Endothelial cell of umbilical vein (primary cell): ENCODE data around the gene AURKA. TPM values are rescaled to one million over a fixed set of nuclear protein-coding genes. Genes with fewer than 3 reads are reported as not detected.
A peak's percentile ranks its signal among the peaks of the same experiment; 100 is the strongest.

Experiments
- BruUV-seq: library from RNA; stranded (reverse); fragments of 400-500 nt; replicated peaks from 2 replicates; lab custom pipeline; 2021; lab: Mats Ljungman, UMichigan
- CTCF ChIA-PET: fragments of 300-600, 350-600 bp; sonication (Branson Sonifier 250); formaldehyde crosslinking; loops from one replicate; lab custom pipeline; 2021; ENCODE audit warnings: antibody characterized with exemption, inconsistent platforms; lab: Charles Lee
- POLR2A ChIA-PET: fragments of 300-600, 350-600 bp; sonication (Branson Sonifier 250); formaldehyde crosslinking; loops from one replicate; lab custom pipeline; 2021; ENCODE audit warnings: antibody characterized with exemption, inconsistent platforms; lab: Charles Lee
- DNase-seq: peaks from one replicate; pipeline ENCODE4 v3.0.0-alpha.2; 2011; ENCODE audit warnings: low read depth, low spot score
- FAIRE-seq: peaks from 2 replicates; lab custom pipeline; 2011; peaks lifted over from hg19 to GRCh38; lab: Jason Lieb, UNC
- H2AFZ ChIP-seq: 2 replicates; pipeline ENCODE4 v1.6.0; 2012; ENCODE audit warnings: low read depth, low read length, control low read depth, inconsistent platforms
- H3K27ac ChIP-seq: 2 replicates; pipeline ENCODE4 v1.5.1; 2011; ENCODE audit warnings: low read depth, mild to moderate bottlenecking, control low read depth, low read length, moderate library complexity; ENCODE audit not compliant: insufficient read depth
- H3K27me3 ChIP-seq, 2 experiments: 2 replicates each; pipeline versions ENCODE4 v1.6.0 to v1.6.1; 2011; ENCODE audit warnings: low read length in 2 of 2, mixed read lengths in 1 of 2; ENCODE audit not compliant: control insufficient read depth in 2 of 2, insufficient read depth in 2 of 2
- H3K36me3 ChIP-seq, 2 experiments: 2 replicates in 1 of 2; 3 replicates in 1 of 2; pipeline ENCODE4 v1.5.1; 2011; ENCODE audit warnings: low read length in 2 of 2, mild to moderate bottlenecking in 1 of 2, moderate library complexity in 1 of 2; ENCODE audit not compliant: control insufficient read depth in 2 of 2, insufficient read depth in 2 of 2; ENCODE audit errors: extremely low read depth in 1 of 2
- H3K4me1 ChIP-seq: 3 replicates; pipeline ENCODE4 v1.5.1; 2011; ENCODE audit warnings: mild to moderate bottlenecking, low read length; ENCODE audit not compliant: control insufficient read depth, insufficient read depth; ENCODE audit errors: extremely low read depth
- H3K4me2 ChIP-seq: 2 replicates; pipeline ENCODE4 v1.6.1; 2011; ENCODE audit warnings: low read length, control low read depth, mixed read lengths; ENCODE audit not compliant: insufficient read depth
- H3K4me3 ChIP-seq, 3 experiments: fragments of 200-600 bp in 1 of 3; sonication (generic), shearing (Covaris generic) in 1 of 3; replicated peaks in 1 of 3; 2 replicates each; pipeline ENCODE4 v1.5.1; 2011 to 2016; ENCODE audit warnings: control low read depth in 3 of 3, low read length in 3 of 3, mild to moderate bottlenecking in 2 of 3, inconsistent platforms in 1 of 3, low read depth in 1 of 3, moderate library complexity in 1 of 3; ENCODE audit not compliant: insufficient read depth in 1 of 3
- H3K79me2 ChIP-seq: 2 replicates; pipeline ENCODE4 v1.6.0; 2012; ENCODE audit warnings: low read length, inconsistent platforms; ENCODE audit not compliant: control insufficient read depth, insufficient read depth
- H3K9ac ChIP-seq: replicated peaks from 2 replicates; pipeline ENCODE3; 2011; ENCODE audit warnings: low read length, control low read depth; ENCODE audit not compliant: insufficient read depth; ENCODE audit errors: extremely low read depth
- H3K9me1 ChIP-seq: replicated peaks from 3 replicates; pipeline ENCODE4 v1.6.0; 2011; ENCODE audit warnings: mild to moderate bottlenecking, low read length; ENCODE audit not compliant: control insufficient read depth, insufficient read depth; ENCODE audit errors: extremely low read depth
- H3K9me3 ChIP-seq: replicated peaks from 2 replicates; pipeline ENCODE4 v1.5.1; 2012; ENCODE audit warnings: low read length, inconsistent platforms; ENCODE audit not compliant: control insufficient read depth, insufficient read depth
- H4K20me1 ChIP-seq: replicated peaks from 2 replicates; pipeline ENCODE3; 2011; ENCODE audit warnings: mild to moderate bottlenecking, low read length; ENCODE audit not compliant: control insufficient read depth, insufficient read depth; ENCODE audit errors: extremely low read depth
- CTCF ChIP-seq, 2 donors: IDR thresholded peaks; 1 replicate in 1 of 2; 2 replicates in 1 of 2; pipeline ENCODE4 v1.5.1; 2011; ENCODE audit warnings: low read length in 2 of 2, mild to moderate bottlenecking in 2 of 2, moderate library complexity in 2 of 2, control low read depth in 1 of 2, inconsistent platforms in 1 of 2, low read depth in 1 of 2; ENCODE audit not compliant: insufficient read depth in 1 of 2; ENCODE audit errors: extremely low read depth in 1 of 2
- EZH2 ChIP-seq: IDR thresholded peaks from 2 replicates; pipeline ENCODE4 v1.6.1; 2012; ENCODE audit warnings: borderline replicate concordance, low read depth, mild to moderate bottlenecking, moderate library complexity, low read length, inconsistent platforms; ENCODE audit not compliant: severe bottlenecking
- FOS ChIP-seq: IDR thresholded peaks from 2 replicates; pipeline ENCODE4 v1.6.1; 2011; ENCODE audit warnings: mild to moderate bottlenecking, low read length, moderate library complexity, borderline replicate concordance; ENCODE audit not compliant: insufficient read depth
- GATA2 ChIP-seq: IDR thresholded peaks from 2 replicates; pipeline ENCODE4 v1.7.0; 2011; ENCODE audit warnings: low read depth, mild to moderate bottlenecking, moderate library complexity, mixed read lengths, low read length; ENCODE audit not compliant: insufficient read length, insufficient read depth
- JUN ChIP-seq: IDR thresholded peaks from 2 replicates; pipeline ENCODE4 v1.6.1; 2011; ENCODE audit warnings: borderline replicate concordance, low read depth; ENCODE audit not compliant: insufficient read length, insufficient read depth
- MAX ChIP-seq: IDR thresholded peaks from 2 replicates; pipeline ENCODE4 v1.6.1; 2011; ENCODE audit not compliant: insufficient read depth, insufficient read length
- MYC ChIP-seq: IDR thresholded peaks from one replicate; pipeline ENCODE4 v1.6.1; 2011; ENCODE audit warnings: mild to moderate bottlenecking, low read depth, low read length
- POLR2A ChIP-seq: IDR thresholded peaks from 2 replicates; pipeline ENCODE4 v1.6.1; 2012; ENCODE audit warnings: low read depth, mild to moderate bottlenecking, control low read depth, low read length
- POLR2AphosphoS5 ChIP-seq: IDR thresholded peaks from 2 replicates; pipeline ENCODE4 v1.6.1; 2012; ENCODE audit warnings: low read depth, mild to moderate bottlenecking, control low read depth, low read length, moderate library complexity; ENCODE audit not compliant: insufficient read depth
- dilution Hi-C: fragments of 300-500 bp; cut with MboI; formaldehyde crosslinking; loops from one replicate; pipeline ENCODE4 v1.15.0; 2019; ENCODE audit warnings: low sequenced_read_pairs; ENCODE audit not compliant: extremely low pct_ligation_motif_present
- intact Hi-C: fragments of 100-400 bp; cut with micrococcal nuclease; formaldehyde crosslinking; loops from one replicate; pipeline ENCODE4 v1.10.0; 2022
- polyA plus RNA-seq, 4 experiments: library from polyadenylated mRNA; depleted of rRNA in 3 of 4; stranded (reverse) in 3 of 4; unstranded in 1 of 4; fragments of >200 nt; gene quantifications; 2 replicates each; pipeline versions ENCODE4 v1.2.1 to v1.2.3, GENCODE V29; 2011 to 2012; ENCODE audit warnings: missing spikeins in 1 of 4
- total RNA-seq: library from RNA; stranded (reverse); gene quantifications from 2 replicates; pipeline ENCODE4 v1.2.3, GENCODE V29; 2021

The AURKA gene
- total and polyA plus RNA-seq, 2 donors (not counting 3 experiments of a cell fraction or from before 2014, with no cell fraction given), result 33.1 to 56.9 TPM

- Histone ChIP-seq H3K4me2 (peak overlapping the region; percentile 75), H3K4me1 (peaks cover 6% of the 10 kb centered on the region), H3K4me3 (peak overlapping the region; percentile 62 to 92 (median 73)), H4K20me1 (no peaks in the 10 kb centered on the region), H3K27me3 (peaks cover 3 to 4% of the 10 kb centered on the region in 2 experiments), H2AFZ (peak overlapping the region; percentile 91), H3K79me2 (peaks cover 2% of the 10 kb centered on the region), H3K9me1 (no peaks in the 10 kb centered on the region), H3K9me3 (no peaks in the 10 kb centered on the region), H3K36me3 (no peaks in the 10 kb centered on the region), H3K9ac (peak overlapping the region; percentile 71), H3K27ac (peak overlapping the region; percentile 59)
- FAIRE-seq (peak; percentile 76), DNase-seq (peak; percentile 76)
- dilution Hi-C loops (no loop called here), intact Hi-C loops (loop anchor here (2.0 kb wide), 1 partner anchor 59 kb away; no protein-coding TSS in a partner anchor)
- TF ChIP-seq FOS, result no peak
- no peak for TF ChIP-seq GATA2
- TF ChIP-seq EZH2, result no peak
- TF ChIP-seq MAX, result no peak
- no peak for TF ChIP-seq MYC
- no peak for TF ChIP-seq JUN
- no peak for TF ChIP-seq POLR2AphosphoS5
- TF ChIP-seq POLR2A, result no peak
- no peak for TF ChIP-seq CTCF (IDR thresholded peaks at IDR 0.05; ENCODE audit: extremely low read depth in 1 of 2, insufficient read depth in 1 of 2, low read depth in 1 of 2, low read length in 2 of 2)
- BruUV-seq, result no TSS peak
- POLR2A ChIA-PET, result interaction anchor here (1.4 kb wide), 1 partner anchor 33 kb away, joined by 6 read pairs; the partner anchor contains the start of genes AURKA and CSTF1
- CTCF ChIA-PET, result interaction anchor here (0.6 to 2.2 kb wide), 10 partner anchors 10 to 147 kb away, joined by 3 to 7 read pairs (median 4); partner anchors contain the start of genes AURKA, CASS4 and CSTF1
Measured at GRCh38 chr20:56359212-56360132, 32.5 kb downstream of the AURKA start.
